ENCODE data around the gene SLF2.
"Not testable (repeated sequence)": the region's sequence is repeated elsewhere in the genome, so short reads cannot be mapped to it uniquely, and the experiment has no call there.

The SLF2 gene

DNA sequence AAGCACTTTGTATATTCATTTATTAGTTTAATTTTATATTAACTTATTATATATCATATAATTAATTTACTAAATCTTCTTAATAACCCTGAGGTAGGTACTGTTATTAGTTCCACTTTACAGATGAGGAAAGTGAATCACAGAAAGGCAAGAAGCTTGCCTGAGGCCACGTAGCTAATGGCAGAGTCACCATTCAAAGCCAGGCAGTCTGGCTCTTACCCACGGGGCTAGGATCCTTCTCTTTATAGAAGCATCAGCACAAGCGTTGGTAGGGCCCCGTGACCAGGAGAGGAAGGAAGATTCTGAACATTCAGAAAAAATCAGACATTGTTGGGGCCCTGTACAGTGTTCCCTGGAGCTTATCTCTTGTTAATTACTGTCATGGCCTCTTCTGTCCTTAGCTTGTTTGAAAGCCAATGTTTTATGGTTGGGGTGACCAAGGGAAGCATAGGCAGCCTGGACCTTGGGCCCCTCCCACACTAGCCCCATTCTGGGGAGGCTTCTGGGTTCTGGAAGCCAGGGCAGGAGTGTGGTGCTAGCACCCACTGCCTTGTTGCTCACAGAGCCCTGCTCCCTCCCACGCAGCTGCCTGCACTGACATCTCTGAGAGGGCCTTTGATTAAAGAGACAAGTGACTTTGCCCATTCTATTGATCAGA is 31.1 kb upstream of the SLF2 start:
- H3K36me3 ChIP-seq (ENCODE audit: control insufficient read depth, insufficient read depth, low read length): no peaks in the 10 kb centered on the region
- no peak overlapping the region for H3K4me3 ChIP-seq (ENCODE audit: low read depth, low read length)
- H3K9ac ChIP-seq (ENCODE audit: low read depth, low read length): no peak overlapping the region
- no peak overlapping the region for H3K27ac ChIP-seq (ENCODE audit: low read depth, low read length)
- H3K4me1 ChIP-seq (ENCODE audit: control insufficient read depth, insufficient read depth, low read length): no peaks in the 10 kb centered on the region; the same call in 1 of the 2 replicates
- H3K27me3 ChIP-seq (ENCODE audit: control insufficient read depth, insufficient read depth, low read length): peaks cover 13% of the 10 kb centered on the region
- no peaks in the 10 kb centered on the region for H3K9me3 ChIP-seq (ENCODE audit: control insufficient read depth, insufficient read depth, low read length)

DNA sequence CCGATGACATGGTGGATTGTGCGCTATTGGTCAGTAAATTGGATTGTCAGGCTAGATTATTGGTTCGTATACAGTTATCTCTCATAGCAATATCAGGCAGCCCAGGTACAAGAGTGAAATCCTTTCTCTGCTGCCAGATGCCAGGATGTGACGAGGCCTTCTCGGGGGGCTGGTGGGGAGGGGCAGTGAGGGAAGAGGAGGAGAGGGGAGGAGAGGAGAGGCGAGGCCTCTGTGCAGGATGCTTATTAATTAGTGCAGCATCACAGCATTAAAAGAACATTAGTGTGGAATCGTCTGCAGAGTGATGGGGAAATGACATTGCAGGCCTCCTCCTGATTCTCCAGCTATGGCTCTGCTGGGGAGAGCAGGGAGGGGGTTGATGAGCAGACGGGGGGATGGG is 30.5 kb upstream of the SLF2 start:
- Histone ChIP-seq H3K27me3 (ENCODE audit: control insufficient read depth, insufficient read depth, low read length) (peaks cover 9% of the 10 kb centered on the region), H3K9ac (ENCODE audit: low read depth, low read length) (no peak overlapping the region), H3K4me1 (ENCODE audit: control insufficient read depth, insufficient read depth, low read length) (no peaks in the 10 kb centered on the region; the same call in 1 of the 2 replicates), H3K9me3 (ENCODE audit: control insufficient read depth, insufficient read depth, low read length) (no peaks in the 10 kb centered on the region), H3K27ac (ENCODE audit: low read depth, low read length) (no peak overlapping the region), H3K4me3 (ENCODE audit: low read depth, low read length) (no peak overlapping the region), H3K36me3 (ENCODE audit: control insufficient read depth, insufficient read depth, low read length) (no peaks in the 10 kb centered on the region)

DNA sequence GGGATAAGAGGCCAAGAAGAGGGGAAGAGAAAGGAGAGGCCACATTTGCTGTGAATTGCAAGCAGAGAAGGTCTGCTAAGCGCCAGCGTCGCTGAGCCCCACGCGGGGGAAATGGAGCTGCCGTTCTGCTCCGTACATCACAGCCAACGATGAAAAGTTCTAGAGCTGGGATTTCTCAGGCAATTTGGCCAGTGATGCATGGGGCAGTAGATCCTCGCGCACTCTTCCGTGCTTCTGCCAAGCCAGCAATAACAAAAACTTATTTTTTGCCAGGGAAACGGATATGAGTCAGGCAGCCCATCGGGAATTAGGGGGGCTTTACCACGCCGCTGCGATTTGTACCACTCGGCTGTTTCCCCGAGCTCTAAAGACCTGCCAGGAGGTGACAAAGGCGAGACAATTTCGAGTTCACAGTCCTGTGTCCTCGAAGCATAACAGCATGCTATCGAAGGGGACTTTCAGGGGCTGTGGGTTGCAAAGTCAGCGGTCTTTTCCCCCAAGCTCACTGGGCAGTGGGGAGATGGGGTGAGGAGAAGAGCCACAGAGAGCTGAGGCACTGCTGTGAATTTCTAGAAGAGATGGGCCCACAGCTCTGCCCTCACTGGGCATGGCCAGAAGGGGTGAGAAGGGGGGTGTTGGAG is 30.0 kb upstream of the SLF2 start:
- peaks cover 3% of the 10 kb centered on the region for H3K27me3 ChIP-seq (ENCODE audit: control insufficient read depth, insufficient read depth, low read length)

DNA sequence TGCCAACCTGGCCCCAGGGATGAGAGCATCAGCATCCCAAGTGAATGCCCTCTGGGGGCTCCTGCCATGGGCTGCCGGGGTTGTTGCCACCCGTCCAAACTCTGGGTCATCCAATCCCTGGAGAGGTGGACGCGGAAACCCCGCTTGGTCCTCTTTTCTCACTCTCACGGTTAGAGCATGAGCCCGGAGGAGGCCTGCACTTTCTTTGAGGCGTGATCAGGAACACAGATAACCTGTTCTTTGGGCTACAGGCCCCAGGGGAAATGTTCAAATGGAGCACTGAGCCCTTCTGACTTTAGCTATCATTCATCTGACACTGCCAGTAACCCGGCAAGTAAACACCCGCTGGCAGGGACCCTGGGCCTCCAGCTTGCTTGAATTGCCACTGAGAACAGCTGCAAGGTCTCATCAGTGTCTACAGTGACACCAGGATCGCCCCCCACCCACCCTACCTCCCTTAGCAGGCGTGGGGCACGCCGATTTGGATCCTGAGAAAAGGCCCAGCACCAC is 29.4 kb upstream of the SLF2 start:
- Histone ChIP-seq H3K9ac (ENCODE audit: low read depth, low read length) (no peak overlapping the region), H3K4me3 (ENCODE audit: low read depth, low read length) (no peak overlapping the region), H3K4me1 (ENCODE audit: control insufficient read depth, insufficient read depth, low read length) (no peaks in the 10 kb centered on the region; the same call in 1 of the 2 replicates), H3K27me3 (ENCODE audit: control insufficient read depth, insufficient read depth, low read length) (no peaks in the 10 kb centered on the region), H3K36me3 (ENCODE audit: control insufficient read depth, insufficient read depth, low read length) (no peaks in the 10 kb centered on the region), H3K9me3 (ENCODE audit: control insufficient read depth, insufficient read depth, low read length) (no peaks in the 10 kb centered on the region), H3K27ac (ENCODE audit: low read depth, low read length) (no peak overlapping the region)

More for the DNA sequence above, 30.0 kb upstream of the SLF2 start:
- Histone ChIP-seq H3K9ac (ENCODE audit: low read depth, low read length) (no peak overlapping the region), H3K9me3 (ENCODE audit: control insufficient read depth, insufficient read depth, low read length) (no peaks in the 10 kb centered on the region), H3K4me1 (ENCODE audit: control insufficient read depth, insufficient read depth, low read length) (no peaks in the 10 kb centered on the region; the same call in 1 of the 2 replicates), H3K4me3 (ENCODE audit: low read depth, low read length) (no peak overlapping the region), H3K27ac (ENCODE audit: low read depth, low read length) (no peak overlapping the region), H3K36me3 (ENCODE audit: control insufficient read depth, insufficient read depth, low read length) (no peaks in the 10 kb centered on the region)

DNA sequence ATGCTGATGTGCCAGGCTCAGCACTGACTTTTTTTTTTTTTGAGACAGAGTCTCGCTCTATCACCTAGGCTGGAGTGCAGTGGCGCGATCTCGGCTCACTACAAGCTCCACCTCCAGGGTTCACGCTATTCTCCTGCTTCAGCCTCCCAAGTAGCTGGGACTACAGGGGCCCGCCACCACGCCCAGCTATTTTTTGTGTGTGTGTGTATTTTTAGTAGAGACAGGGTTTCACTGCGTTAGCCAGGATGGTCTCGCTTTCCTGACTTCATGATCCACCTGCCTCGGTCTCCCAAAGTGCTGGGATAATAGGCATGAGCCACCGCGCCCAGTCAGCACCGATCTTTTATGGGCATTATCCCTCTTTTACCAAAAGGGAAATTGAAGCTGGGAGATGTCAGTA is 27.2 kb upstream of the SLF2 start:
- H3K4me3 ChIP-seq (ENCODE audit: low read depth, low read length); H3K27me3 ChIP-seq (ENCODE audit: control insufficient read depth, insufficient read depth, low read length); H3K36me3 ChIP-seq (ENCODE audit: control insufficient read depth, insufficient read depth, low read length); H3K27ac ChIP-seq (ENCODE audit: low read depth, low read length); H3K9ac ChIP-seq (ENCODE audit: low read depth, low read length); H3K4me1 ChIP-seq (ENCODE audit: control insufficient read depth, insufficient read depth, low read length); H3K9me3 ChIP-seq (ENCODE audit: control insufficient read depth, insufficient read depth, low read length): not testable (repeated sequence)

DNA sequence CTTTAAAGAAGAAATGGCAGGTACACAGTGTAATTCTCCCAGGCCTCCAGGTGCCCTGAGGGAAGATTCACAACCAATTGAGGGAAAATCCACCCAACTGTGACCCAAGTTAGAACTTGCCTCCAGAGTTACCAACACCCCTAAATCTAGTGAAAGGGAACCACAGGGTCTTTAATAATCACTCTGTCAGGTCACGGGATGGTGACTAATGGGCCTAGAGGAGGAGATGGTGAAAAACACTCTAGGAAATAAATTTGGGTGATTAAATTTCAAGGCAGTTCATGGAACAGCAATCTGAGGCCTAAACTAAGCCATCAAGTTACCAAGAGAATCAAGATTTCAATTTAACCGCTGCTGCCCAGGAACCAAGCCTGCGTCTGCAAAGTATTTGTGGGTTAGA is 26.7 kb upstream of the SLF2 start:
- H3K27ac ChIP-seq (ENCODE audit: low read depth, low read length): no peak overlapping the region

DNA sequence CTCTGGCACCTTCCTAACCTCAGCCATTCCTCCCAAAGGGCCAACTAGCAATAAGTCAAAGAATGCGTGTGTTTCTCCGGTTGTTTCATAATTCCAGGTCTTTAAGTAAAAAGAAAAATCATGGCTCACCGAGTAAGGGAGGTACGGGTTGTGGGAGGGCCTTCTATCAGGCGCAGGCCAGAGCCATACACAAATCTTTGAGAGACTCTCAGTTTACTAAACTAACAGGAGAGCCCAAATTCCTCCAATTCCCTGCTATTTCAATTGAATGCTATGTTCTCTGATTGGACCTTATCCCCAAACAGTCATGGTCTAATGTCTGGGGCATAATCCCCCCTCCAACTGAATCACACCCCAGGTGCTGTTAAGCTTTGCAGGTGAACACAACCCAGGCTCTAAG is 26.2 kb upstream of the SLF2 start:
- Histone ChIP-seq H3K9me3 (ENCODE audit: control insufficient read depth, insufficient read depth, low read length) (no peaks in the 10 kb centered on the region), H3K36me3 (ENCODE audit: control insufficient read depth, insufficient read depth, low read length) (no peaks in the 10 kb centered on the region), H3K4me1 (ENCODE audit: control insufficient read depth, insufficient read depth, low read length) (peaks cover 14% of the 10 kb centered on the region), H3K9ac (ENCODE audit: low read depth, low read length) (no peak overlapping the region), H3K27ac (ENCODE audit: low read depth, low read length) (no peak overlapping the region), H3K27me3 (ENCODE audit: control insufficient read depth, insufficient read depth, low read length) (peaks cover 2% of the 10 kb centered on the region; the same call in 1 of the 2 replicates), H3K4me3 (ENCODE audit: low read depth, low read length) (no peak overlapping the region)

More for the DNA sequence above, 26.7 kb upstream of the SLF2 start:
- H3K9ac ChIP-seq (ENCODE audit: low read depth, low read length): no peak overlapping the region
- peaks cover 12% of the 10 kb centered on the region for H3K4me1 ChIP-seq (ENCODE audit: control insufficient read depth, insufficient read depth, low read length)
- H3K36me3 ChIP-seq (ENCODE audit: control insufficient read depth, insufficient read depth, low read length): no peaks in the 10 kb centered on the region
- peaks cover 2% of the 10 kb centered on the region; the same call in 1 of the 2 replicates for H3K27me3 ChIP-seq (ENCODE audit: control insufficient read depth, insufficient read depth, low read length)
- no peak overlapping the region for H3K4me3 ChIP-seq (ENCODE audit: low read depth, low read length)
- H3K9me3 ChIP-seq (ENCODE audit: control insufficient read depth, insufficient read depth, low read length): no peaks in the 10 kb centered on the region

DNA sequence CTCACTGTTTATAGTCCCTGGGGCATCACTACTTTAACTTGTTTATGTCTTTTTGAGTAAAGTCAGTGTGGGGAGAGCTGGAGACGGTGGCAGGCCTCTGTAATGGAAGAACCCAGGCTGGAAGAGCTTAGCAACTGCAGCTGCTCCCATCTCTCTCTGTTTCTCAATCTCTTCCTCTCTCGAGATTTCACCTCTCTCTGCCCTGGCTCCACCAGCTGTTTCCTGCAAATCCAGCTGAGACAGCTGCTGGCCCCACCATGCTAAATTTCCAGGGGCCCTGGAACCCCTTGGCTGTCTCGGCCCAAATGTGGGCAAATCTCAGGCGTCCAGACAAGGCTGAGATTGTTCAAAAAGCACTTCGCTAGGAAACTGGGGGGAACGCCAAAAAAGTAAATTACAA is 25.8 kb upstream of the SLF2 start:
- Histone ChIP-seq H3K4me1 (ENCODE audit: control insufficient read depth, insufficient read depth, low read length) (peaks cover 14% of the 10 kb centered on the region), H3K27me3 (ENCODE audit: control insufficient read depth, insufficient read depth, low read length) (peaks cover 2% of the 10 kb centered on the region; the same call in 1 of the 2 replicates), H3K27ac (ENCODE audit: low read depth, low read length) (no peak overlapping the region), H3K9ac (ENCODE audit: low read depth, low read length) (no peak overlapping the region), H3K4me3 (ENCODE audit: low read depth, low read length) (no peak overlapping the region), H3K36me3 (ENCODE audit: control insufficient read depth, insufficient read depth, low read length) (no peaks in the 10 kb centered on the region), H3K9me3 (ENCODE audit: control insufficient read depth, insufficient read depth, low read length) (no peaks in the 10 kb centered on the region)

DNA sequence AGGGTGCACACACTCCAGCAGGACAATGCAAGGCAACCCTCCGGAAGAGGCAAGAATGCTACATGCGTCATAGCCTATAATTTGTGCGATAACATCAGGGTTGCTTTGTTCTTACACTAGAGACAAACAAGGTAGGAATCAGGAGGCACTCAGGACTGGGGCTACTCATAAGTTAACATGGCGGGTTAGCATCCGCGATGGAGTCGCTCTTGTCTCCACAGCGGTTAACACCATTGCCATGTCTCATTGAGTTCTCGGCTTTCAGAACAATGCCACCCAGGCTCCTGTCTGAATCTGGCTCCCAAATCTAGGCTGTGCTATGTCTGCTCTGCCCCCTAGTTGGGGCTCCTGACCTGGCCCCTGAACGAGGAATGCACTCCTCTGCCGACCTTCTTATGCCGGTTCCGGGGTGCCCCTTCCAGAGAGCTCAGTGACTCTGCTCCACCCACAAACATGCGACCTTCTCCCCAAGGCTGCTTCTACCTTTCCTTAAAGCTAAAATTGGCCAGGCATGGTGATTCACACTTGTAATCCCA is 24.9 kb upstream of the SLF2 start:
- Histone ChIP-seq H3K27me3 (ENCODE audit: control insufficient read depth, insufficient read depth, low read length) (peaks cover 2% of the 10 kb centered on the region; the same call in 1 of the 2 replicates), H3K4me1 (ENCODE audit: control insufficient read depth, insufficient read depth, low read length) (peaks cover 14% of the 10 kb centered on the region)

DNA sequence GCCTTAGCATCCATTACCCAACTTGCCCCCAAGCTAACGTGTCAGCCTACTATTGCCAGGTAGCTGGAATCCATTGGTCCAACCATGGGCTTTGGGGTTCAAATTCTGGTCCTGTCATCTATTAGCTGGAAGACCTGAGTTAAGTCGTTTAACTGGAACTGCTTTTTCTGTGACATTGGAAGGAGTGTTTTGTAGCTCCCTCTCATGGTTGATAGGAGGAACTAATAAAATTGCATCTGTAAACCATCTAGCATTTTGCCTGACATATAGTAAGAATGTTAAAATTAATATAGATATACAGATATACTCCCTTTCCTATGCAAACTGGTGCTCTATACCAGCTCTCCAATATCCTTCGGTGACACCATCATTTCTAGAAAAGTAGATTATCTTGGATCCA is 23.8 kb upstream of the SLF2 start:
- Histone ChIP-seq H3K4me1 (ENCODE audit: control insufficient read depth, insufficient read depth, low read length) (peaks cover 14% of the 10 kb centered on the region), H3K27ac (ENCODE audit: low read depth, low read length) (no peak overlapping the region), H3K4me3 (ENCODE audit: low read depth, low read length) (no peak overlapping the region), H3K27me3 (ENCODE audit: control insufficient read depth, insufficient read depth, low read length) (peaks cover 2% of the 10 kb centered on the region; the same call in 1 of the 2 replicates), H3K9me3 (ENCODE audit: control insufficient read depth, insufficient read depth, low read length) (no peaks in the 10 kb centered on the region), H3K9ac (ENCODE audit: low read depth, low read length) (no peak overlapping the region), H3K36me3 (ENCODE audit: control insufficient read depth, insufficient read depth, low read length) (no peaks in the 10 kb centered on the region)

More for the DNA sequence above, 24.9 kb upstream of the SLF2 start:
- Histone ChIP-seq H3K27ac (ENCODE audit: low read depth, low read length) (no peak overlapping the region), H3K9me3 (ENCODE audit: control insufficient read depth, insufficient read depth, low read length) (no peaks in the 10 kb centered on the region), H3K9ac (ENCODE audit: low read depth, low read length) (no peak overlapping the region), H3K36me3 (ENCODE audit: control insufficient read depth, insufficient read depth, low read length) (no peaks in the 10 kb centered on the region), H3K4me3 (ENCODE audit: low read depth, low read length) (no peak overlapping the region)

DNA sequence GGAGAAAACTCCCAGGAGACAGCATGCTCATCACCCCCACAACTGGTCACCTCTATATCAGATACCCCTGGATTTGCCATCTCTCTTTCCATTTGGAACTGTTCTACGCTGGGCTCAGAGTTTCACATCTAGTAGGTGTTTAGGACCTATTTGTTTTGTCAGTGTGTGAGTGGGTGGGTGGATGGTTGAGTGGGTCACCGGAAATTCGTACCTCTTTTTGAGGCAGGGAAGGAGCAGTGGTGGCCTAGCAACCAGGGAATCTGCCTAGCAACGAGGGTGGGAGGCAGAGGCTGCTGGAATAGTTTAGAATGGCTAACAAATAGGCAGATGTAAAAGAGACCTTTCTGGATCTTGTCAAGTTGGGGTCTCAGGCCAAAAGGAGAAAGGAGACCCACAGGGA is 23.2 kb upstream of the SLF2 start:
- H3K36me3 ChIP-seq (ENCODE audit: control insufficient read depth, insufficient read depth, low read length): no peaks in the 10 kb centered on the region
- H3K27ac ChIP-seq (ENCODE audit: low read depth, low read length): peak overlapping the region; percentile 60

More for the DNA sequence above, 23.2 kb upstream of the SLF2 start:
- Histone ChIP-seq H3K4me1 (ENCODE audit: control insufficient read depth, insufficient read depth, low read length) (peaks cover 14% of the 10 kb centered on the region), H3K9me3 (ENCODE audit: control insufficient read depth, insufficient read depth, low read length) (no peaks in the 10 kb centered on the region), H3K9ac (ENCODE audit: low read depth, low read length) (no peak overlapping the region), H3K4me3 (ENCODE audit: low read depth, low read length) (no peak overlapping the region), H3K27me3 (ENCODE audit: control insufficient read depth, insufficient read depth, low read length) (peaks cover 2% of the 10 kb centered on the region; the same call in 1 of the 2 replicates)

Measured in HUES48 (cell line).